Muscle layer of colon (tissue), 2 donors: ENCODE measurements around the gene FAM89B.

ENCODE experiments used
- H3K27ac ChIP-seq: one replicate; pipeline ENCODE4 v1.7.0; 2013; ENCODE audit warnings: low read depth, mild to moderate bottlenecking, low read length, moderate library complexity
- H3K27me3 ChIP-seq, 2 donors: one replicate each; pipeline ENCODE4 v1.7.0; 2013; ENCODE audit warnings: low read length in 2 of 2, mild to moderate bottlenecking in 2 of 2; ENCODE audit not compliant: insufficient read depth in 2 of 2, control insufficient read depth in 1 of 2
- H3K36me3 ChIP-seq: one replicate; pipeline ENCODE4 v1.7.0; 2013; ENCODE audit warnings: mild to moderate bottlenecking, low read length; ENCODE audit not compliant: insufficient read depth
- H3K4me1 ChIP-seq: one replicate; pipeline ENCODE4 v1.7.0; 2013; ENCODE audit warnings: mild to moderate bottlenecking, low read length; ENCODE audit not compliant: insufficient read depth
- H3K4me3 ChIP-seq, 2 donors: one replicate each; pipeline ENCODE4 v1.7.0; 2013; ENCODE audit warnings: low read length in 2 of 2, low read depth in 1 of 2, mild to moderate bottlenecking in 1 of 2, moderate library complexity in 1 of 2
- H3K9ac ChIP-seq: one replicate; pipeline ENCODE4 v1.7.0; 2013; ENCODE audit warnings: low read length
- H3K9me3 ChIP-seq: one replicate; pipeline ENCODE4 v1.7.0; 2013; ENCODE audit warnings: mild to moderate bottlenecking, low read length
- donor health status: abdominal sarcoma.
- donor health status: Adenocarcinoma of cecum.

The FAM89B gene

GRCh38 chr11:65541093-65541982 lies 31.0 kb upstream of the FAM89B start:
- Histone ChIP-seq H3K9me3 (no peaks in the 10 kb centered on the region), H3K27ac (peak overlapping the region; percentile 93), H3K4me1 (peaks cover 19% of the 10 kb centered on the region), H3K27me3 (no peaks in the 10 kb centered on the region), H3K4me3 (peak overlapping the region; percentile 59 to 74), H3K36me3 (peaks cover 29% of the 10 kb centered on the region), H3K9ac (peak overlapping the region; percentile 71)

GRCh38 chr11:65542738-65543390 lies 29.5 kb upstream of the FAM89B start:
- Histone ChIP-seq H3K9me3 (no peaks in the 10 kb centered on the region), H3K4me1 (peaks cover 19% of the 10 kb centered on the region), H3K27ac (no peak overlapping the region), H3K4me3 (no peak overlapping the region), H3K9ac (no peak overlapping the region), H3K27me3 (no peaks in the 10 kb centered on the region), H3K36me3 (peaks cover 29% of the 10 kb centered on the region)

- no peak overlapping the region for H3K27ac ChIP-seq
- H3K4me3 ChIP-seq = no peak overlapping the region
- peaks cover 13% of the 10 kb centered on the region for H3K4me1 ChIP-seq
- peaks cover 46% of the 10 kb centered on the region for H3K36me3 ChIP-seq
- no peaks in the 10 kb centered on the region for H3K27me3 ChIP-seq
- no peaks in the 10 kb centered on the region for H3K9me3 ChIP-seq
- no peak overlapping the region for H3K9ac ChIP-seq
These were observed 26.5 kb upstream of the FAM89B start for GRCh38 chr11:65545853-65546216.

GRCh38 chr11:65546217-65546958 lies 25.9 kb upstream of the FAM89B start:
- Histone ChIP-seq H3K9ac (no peak overlapping the region), H3K9me3 (no peaks in the 10 kb centered on the region), H3K27me3 (no peaks in the 10 kb centered on the region), H3K4me1 (peaks cover 8% of the 10 kb centered on the region), H3K4me3 (no peak overlapping the region), H3K36me3 (peaks cover 50% of the 10 kb centered on the region), H3K27ac (peak overlapping the region; percentile 30)

GRCh38 chr11:65547446-65548125 lies 24.8 kb upstream of the FAM89B start:
- Histone ChIP-seq H3K27me3 (no peaks in the 10 kb centered on the region), H3K4me3 (no peak overlapping the region), H3K4me1 (peaks cover 4% of the 10 kb centered on the region), H3K36me3 (peaks cover 56% of the 10 kb centered on the region), H3K27ac (no peak overlapping the region), H3K9ac (no peak overlapping the region), H3K9me3 (no peaks in the 10 kb centered on the region)

GRCh38 chr11:65548395-65548794 lies 23.9 kb upstream of the FAM89B start:
- Histone ChIP-seq H3K27ac (no peak overlapping the region), H3K9me3 (no peaks in the 10 kb centered on the region), H3K27me3 (no peaks in the 10 kb centered on the region), H3K4me1 (peaks cover 4% of the 10 kb centered on the region), H3K4me3 (no peak overlapping the region), H3K36me3 (peaks cover 53% of the 10 kb centered on the region), H3K9ac (no peak overlapping the region)

- Histone ChIP-seq H3K9ac (no peak overlapping the region), H3K36me3 (peaks cover 52% of the 10 kb centered on the region), H3K9me3 (no peaks in the 10 kb centered on the region), H3K27me3 (no peaks in the 10 kb centered on the region), H3K27ac (no peak overlapping the region), H3K4me3 (no peak overlapping the region), H3K4me1 (peaks cover 4% of the 10 kb centered on the region)
These were observed 23.2 kb upstream of the FAM89B start for GRCh38 chr11:65549096-65549495.

GRCh38 chr11:65551572-65552387 lies 20.6 kb upstream of the FAM89B start:
- Histone ChIP-seq H3K9ac (no peak overlapping the region), H3K9me3 (no peaks in the 10 kb centered on the region), H3K4me1 (peaks cover 28% of the 10 kb centered on the region), H3K27ac (no peak overlapping the region), H3K36me3 (peaks cover 38% of the 10 kb centered on the region), H3K27me3 (no peaks in the 10 kb centered on the region), H3K4me3 (no peak overlapping the region)

GRCh38 chr11:65552388-65552951 lies 19.9 kb upstream of the FAM89B start:
- Histone ChIP-seq H3K27me3 (no peaks in the 10 kb centered on the region), H3K27ac (no peak overlapping the region), H3K9me3 (no peaks in the 10 kb centered on the region), H3K4me3 (no peak overlapping the region), H3K36me3 (peaks cover 38% of the 10 kb centered on the region), H3K4me1 (peaks cover 35% of the 10 kb centered on the region), H3K9ac (no peak overlapping the region)

- Histone ChIP-seq H3K27me3 (no peaks in the 10 kb centered on the region), H3K36me3 (peaks cover 35% of the 10 kb centered on the region), H3K4me1 (peaks cover 35% of the 10 kb centered on the region), H3K27ac (no peak overlapping the region), H3K9me3 (no peaks in the 10 kb centered on the region), H3K9ac (no peak overlapping the region), H3K4me3 (no peak overlapping the region)
These were observed 18.9 kb upstream of the FAM89B start for GRCh38 chr11:65553301-65554001.
